HepG2 (cell line): Measurements from ENCODE around the gene GRAMD2A. TPM values are rescaled to one million over a fixed set of nuclear protein-coding genes. Genes with fewer than 3 reads are reported as not detected.

Experiments used
- FOXC1 ChIP-seq: sonication (generic); formaldehyde crosslinking; IDR thresholded peaks from 2 replicates; pipeline ENCODE4 v1.8.0; 2022; ENCODE audit warnings: mild to moderate bottlenecking, missing genetic modification reagents, borderline replicate concordance
- GATAD1 ChIP-seq: IDR thresholded peaks from 2 replicates; pipeline ENCODE4 v1.6.1; 2016; ENCODE audit warnings: missing genetic modification reagents, missing compliant biosample characterization
- IKZF5 ChIP-seq: IDR thresholded peaks from 2 replicates; pipeline ENCODE4 v1.6.1; 2018; ENCODE audit warnings: missing genetic modification reagents, mild to moderate bottlenecking, missing compliant biosample characterization
- KAT2B ChIP-seq: fragments of 150-350 bp; IDR thresholded peaks from 2 replicates; pipeline ENCODE4 v1.6.1; 2014; ENCODE audit warnings: low read depth, low read length, borderline replicate concordance
- NRL ChIP-seq: sonication (generic); formaldehyde crosslinking; IDR thresholded peaks from 2 replicates; pipeline ENCODE4 v1.5.0; 2020; ENCODE audit warnings: missing genetic modification reagents, mild to moderate bottlenecking, moderate library complexity, borderline replicate concordance
- SRY ChIP-seq: sonication (generic); formaldehyde crosslinking; IDR thresholded peaks from 2 replicates; pipeline ENCODE4 v1.8.0; 2022; ENCODE audit warnings: mild to moderate bottlenecking, missing genetic modification reagents
- ZBTB40 ChIP-seq, 2 experiments: fragments of 450-650 bp in 1 of 2; sonication (generic) in 1 of 2; formaldehyde crosslinking in 1 of 2; IDR thresholded peaks; 2 replicates each; pipeline versions ENCODE4 v1.6.1 to v1.8.0; 2016 to 2022; ENCODE audit warnings: antibody characterized with exemption in 1 of 2, mild to moderate bottlenecking in 1 of 2, missing genetic modification reagents in 1 of 2
- ZNF160 ChIP-seq: sonication (generic); formaldehyde crosslinking; IDR thresholded peaks from 2 replicates; pipeline ENCODE4 v1.8.0; 2022; ENCODE audit warnings: mild to moderate bottlenecking, inconsistent platforms, missing genetic modification reagents
- ZNF552 ChIP-seq: sonication (generic); formaldehyde crosslinking; IDR thresholded peaks from 2 replicates; pipeline ENCODE4 v1.9.0; 2022; ENCODE audit warnings: missing genetic modification reagents, mild to moderate bottlenecking, borderline replicate concordance
- ZNF607 ChIP-seq: sonication (generic); formaldehyde crosslinking; IDR thresholded peaks from 2 replicates; pipeline ENCODE4 v1.5.1; 2020; ENCODE audit warnings: missing genetic modification reagents, mild to moderate bottlenecking, borderline replicate concordance
- polyA plus RNA-seq, 8 experiments: library from polyadenylated mRNA; depleted of rRNA in 3 of 8; stranded (reverse) in 7 of 8; unstranded in 1 of 8; fragments of >200 nt; fragmentation: Illumina TruSeq in 4 of 8; extraction: Trizol in 4 of 8; gene quantifications; 2 replicates each; pipeline versions ENCODE4 v1.2.1 to v1.2.3, GENCODE V29; 2011 to 2016; ENCODE audit warnings: low read depth in 4 of 8, missing spikeins in 1 of 8, mixed read lengths in 1 of 8; ENCODE audit not compliant: insufficient read depth in 1 of 8
- total RNA-seq, 5 experiments: library from RNA; depleted of rRNA; stranded (reverse); fragments of >200 nt; fragmentation: Illumina TruSeq; extraction: Trizol; gene quantifications; 2 replicates each; pipeline ENCODE4 v1.2.3, GENCODE V29; 2016; ENCODE audit warnings: low read depth in 1 of 5
- TF ChIP-seq, protein P1 (sequence below): sonication (generic); formaldehyde crosslinking; IDR thresholded peaks from 2 replicates; pipeline ENCODE4 v1.5.1; 2020; ENCODE audit warnings: mild to moderate bottlenecking, missing genetic modification reagents, moderate library complexity
- TF ChIP-seq, protein P2 (sequence below): conservative IDR thresholded peaks from 2 replicates; pipeline ENCODE4 v1.6.1; 2018; ENCODE audit warnings: missing genetic modification reagents

The GRAMD2A gene
- total and polyA plus RNA-seq, 2 of the 13 experiments (the other 11 are each of a cell fraction or from before 2014, with no cell fraction given), result 0.04 TPM; not detected in 1

DNA sequence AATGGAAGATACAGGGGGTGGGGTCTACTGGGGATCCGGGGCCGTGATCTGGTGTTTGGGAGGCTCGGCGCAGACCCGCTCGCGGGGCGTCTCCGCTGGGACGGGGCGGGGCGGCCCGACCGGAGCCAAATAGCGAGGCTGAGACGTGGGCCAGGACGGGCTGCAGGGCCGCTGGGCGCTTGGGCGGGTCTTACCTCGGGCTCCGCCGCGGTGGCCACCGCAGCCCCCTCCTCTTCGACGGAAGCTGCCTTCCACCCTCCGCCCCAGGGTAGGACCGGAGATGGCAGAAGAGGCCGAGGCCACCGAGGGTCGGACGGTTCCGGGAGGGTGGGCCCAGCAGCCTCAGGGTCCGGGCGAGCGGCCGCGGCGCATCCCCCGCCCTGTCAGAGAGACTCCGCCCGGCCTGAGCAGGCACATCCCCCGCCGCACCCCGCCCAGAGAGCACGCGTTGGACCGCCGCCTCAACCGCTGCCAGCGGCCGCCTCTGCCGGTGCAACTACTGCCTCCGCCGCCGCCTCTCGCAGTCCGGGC is 80.0 kb downstream of the GRAMD2A start (continued):
- TF ChIP-seq ZBTB40 (IDR thresholded peaks at IDR 0.05) (no peak), ZBTB40 (CRISPR knock-in tag; IDR thresholded peaks at IDR 0.05) (peak; percentile 34; the same call in 1 of the 2 replicates), ZNF160 (CRISPR knock-in tag) (no peak), SRY (no peak; the same call in 1 of the 2 replicates), NRL (peak; percentile 77), KAT2B (no peak), ZNF607 (CRISPR knock-in tag) (0 out of 2 replicates have a peak, but pooled peaks have one; percentile 15), ZNF552 (CRISPR knock-in tag) (no peak; the same call in 1 of the 2 replicates), FOXC1 (CRISPR knock-in tag) (peak; percentile 57; the same call in 1 of the 2 replicates), IKZF5 (CRISPR knock-in tag) (peak; percentile 22; the same call in 1 of the 2 replicates), GATAD1 (no peak)
- TF ChIP-seq, protein P1, sequence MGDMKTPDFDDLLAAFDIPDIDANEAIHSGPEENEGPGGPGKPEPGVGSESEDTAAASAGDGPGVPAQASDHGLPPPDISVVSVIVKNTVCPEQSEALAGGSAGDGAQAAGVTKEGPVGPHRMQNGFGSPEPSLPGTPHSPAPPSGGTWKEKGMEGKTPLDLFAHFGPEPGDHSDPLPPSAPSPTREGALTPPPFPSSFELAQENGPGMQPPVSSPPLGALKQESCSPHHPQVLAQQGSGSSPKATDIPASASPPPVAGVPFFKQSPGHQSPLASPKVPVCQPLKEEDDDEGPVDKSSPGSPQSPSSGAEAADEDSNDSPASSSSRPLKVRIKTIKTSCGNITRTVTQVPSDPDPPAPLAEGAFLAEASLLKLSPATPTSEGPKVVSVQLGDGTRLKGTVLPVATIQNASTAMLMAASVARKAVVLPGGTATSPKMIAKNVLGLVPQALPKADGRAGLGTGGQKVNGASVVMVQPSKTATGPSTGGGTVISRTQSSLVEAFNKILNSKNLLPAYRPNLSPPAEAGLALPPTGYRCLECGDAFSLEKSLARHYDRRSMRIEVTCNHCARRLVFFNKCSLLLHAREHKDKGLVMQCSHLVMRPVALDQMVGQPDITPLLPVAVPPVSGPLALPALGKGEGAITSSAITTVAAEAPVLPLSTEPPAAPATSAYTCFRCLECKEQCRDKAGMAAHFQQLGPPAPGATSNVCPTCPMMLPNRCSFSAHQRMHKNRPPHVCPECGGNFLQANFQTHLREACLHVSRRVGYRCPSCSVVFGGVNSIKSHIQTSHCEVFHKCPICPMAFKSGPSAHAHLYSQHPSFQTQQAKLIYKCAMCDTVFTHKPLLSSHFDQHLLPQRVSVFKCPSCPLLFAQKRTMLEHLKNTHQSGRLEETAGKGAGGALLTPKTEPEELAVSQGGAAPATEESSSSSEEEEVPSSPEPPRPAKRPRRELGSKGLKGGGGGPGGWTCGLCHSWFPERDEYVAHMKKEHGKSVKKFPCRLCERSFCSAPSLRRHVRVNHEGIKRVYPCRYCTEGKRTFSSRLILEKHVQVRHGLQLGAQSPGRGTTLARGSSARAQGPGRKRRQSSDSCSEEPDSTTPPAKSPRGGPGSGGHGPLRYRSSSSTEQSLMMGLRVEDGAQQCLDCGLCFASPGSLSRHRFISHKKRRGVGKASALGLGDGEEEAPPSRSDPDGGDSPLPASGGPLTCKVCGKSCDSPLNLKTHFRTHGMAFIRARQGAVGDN (CRISPR knock-in tag), result peak; percentile 84; the same call in 1 of the 2 replicates
- TF ChIP-seq, protein P2, sequence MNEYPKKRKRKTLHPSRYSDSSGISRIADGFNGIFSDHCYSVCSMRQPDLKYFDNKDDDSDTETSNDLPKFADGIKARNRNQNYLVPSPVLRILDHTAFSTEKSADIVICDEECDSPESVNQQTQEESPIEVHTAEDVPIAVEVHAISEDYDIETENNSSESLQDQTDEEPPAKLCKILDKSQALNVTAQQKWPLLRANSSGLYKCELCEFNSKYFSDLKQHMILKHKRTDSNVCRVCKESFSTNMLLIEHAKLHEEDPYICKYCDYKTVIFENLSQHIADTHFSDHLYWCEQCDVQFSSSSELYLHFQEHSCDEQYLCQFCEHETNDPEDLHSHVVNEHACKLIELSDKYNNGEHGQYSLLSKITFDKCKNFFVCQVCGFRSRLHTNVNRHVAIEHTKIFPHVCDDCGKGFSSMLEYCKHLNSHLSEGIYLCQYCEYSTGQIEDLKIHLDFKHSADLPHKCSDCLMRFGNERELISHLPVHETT (CRISPR knock-in tag), result 0 out of 2 replicates have a peak, but pooled peaks have one; percentile 25
